Stimulated activated CD4-positive, alpha-beta T cell treated with anti-CD3 and anti-CD28 coated beads, TNF-alpha, amount 100 ng/mL, for 48 hours (primary cell): ENCODE measurements around the gene CDH11.

Experiments used
- DNase-seq, 3 donors: peaks; one replicate each; pipeline ENCODE4 v3.0.0-alpha.2; 2020; ENCODE audit warnings: low read depth in 3 of 3

CDH11 gene

GRCh38 chr16:65070831-65071432 is 50.9 kb downstream of the CDH11 start:
- no peak for DNase-seq

- DNase-seq: no peak
Observed at GRCh38 chr16:65069766-65070165, 52.1 kb downstream of the CDH11 start.

- DNase-seq: no peak
Observed at GRCh38 chr16:65069065-65069464, 52.8 kb downstream of the CDH11 start.

GRCh38 chr16:65068151-65068740 is 53.6 kb downstream of the CDH11 start:
- no peak for DNase-seq

GRCh38 chr16:65066651-65067050 is 55.2 kb downstream of the CDH11 start:
- DNase-seq: no peak

GRCh38 chr16:65065031-65065430 is 56.8 kb downstream of the CDH11 start:
- no peak for DNase-seq

GRCh38 chr16:65064131-65064530 is 57.7 kb downstream of the CDH11 start:
- no peak for DNase-seq

GRCh38 chr16:65062736-65063583 is 58.9 kb downstream of the CDH11 start:
- DNase-seq: no peak

GRCh38 chr16:65061935-65062518 is 59.8 kb downstream of the CDH11 start:
- DNase-seq: no peak

GRCh38 chr16:65061263-65061662 is 60.6 kb downstream of the CDH11 start:
- DNase-seq: no peak

- no peak for DNase-seq
Observed at GRCh38 chr16:65059406-65059980, 62.4 kb downstream of the CDH11 start.

GRCh38 chr16:65057184-65057583 is 64.7 kb downstream of the CDH11 start:
- no peak for DNase-seq

GRCh38 chr16:65054457-65054856 is 67.4 kb downstream of the CDH11 start:
- DNase-seq: no peak

- no peak for DNase-seq
Observed at GRCh38 chr16:65049679-65050078, 72.2 kb downstream of the CDH11 start.

- DNase-seq: no peak
Observed at GRCh38 chr16:65045961-65046360, 75.9 kb downstream of the CDH11 start.

GRCh38 chr16:65044873-65045272 is 77.0 kb downstream of the CDH11 start:
- DNase-seq: no peak

- DNase-seq: no peak
Observed at GRCh38 chr16:65044026-65044425, 77.8 kb downstream of the CDH11 start.

- DNase-seq: no peak
Observed at GRCh38 chr16:65042438-65043365, 79.2 kb downstream of the CDH11 start.

- DNase-seq: no peak
Observed at GRCh38 chr16:65041667-65042066, 80.2 kb downstream of the CDH11 start.

GRCh38 chr16:65038100-65038499 is 83.8 kb downstream of the CDH11 start:
- no peak for DNase-seq

GRCh38 chr16:65037556-65037955 is 84.3 kb downstream of the CDH11 start:
- no peak for DNase-seq
